GM21381 (cell line): ENCODE results near the gene POC5.
"Not testable (repeated sequence)": the region's sequence is repeated elsewhere in the genome, so short reads cannot be mapped to it uniquely, and the experiment has no call there.

Source experiments
- ATAC-seq: cut with Tn5 transposase; IDR thresholded peaks from one replicate; pipeline ENCODE4 v1.9.1; 2021; ENCODE audit warnings: mild to moderate bottlenecking, moderate library complexity; ENCODE audit not compliant: unreplicated experiment

The POC5 gene

DNA sequence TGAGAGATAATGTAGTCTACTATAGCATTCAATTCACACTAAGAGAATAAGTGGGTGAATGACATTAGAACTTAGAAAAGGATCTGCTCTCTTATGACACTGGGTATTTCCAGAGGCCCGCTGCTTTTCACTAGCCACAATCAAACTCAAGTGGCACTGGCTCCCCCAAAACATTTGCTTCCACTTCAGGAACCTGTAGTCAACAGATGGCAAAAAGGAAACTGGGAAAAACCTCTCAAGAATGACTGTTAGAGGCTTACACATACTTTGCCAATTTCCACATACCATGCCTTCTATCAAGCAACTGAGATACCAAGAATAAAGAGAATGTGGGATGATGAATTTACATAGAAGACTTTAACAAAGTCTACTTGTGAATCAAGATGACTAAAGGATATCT, 11.2 kb downstream of the POC5 start:
- no peak for ATAC-seq

DNA sequence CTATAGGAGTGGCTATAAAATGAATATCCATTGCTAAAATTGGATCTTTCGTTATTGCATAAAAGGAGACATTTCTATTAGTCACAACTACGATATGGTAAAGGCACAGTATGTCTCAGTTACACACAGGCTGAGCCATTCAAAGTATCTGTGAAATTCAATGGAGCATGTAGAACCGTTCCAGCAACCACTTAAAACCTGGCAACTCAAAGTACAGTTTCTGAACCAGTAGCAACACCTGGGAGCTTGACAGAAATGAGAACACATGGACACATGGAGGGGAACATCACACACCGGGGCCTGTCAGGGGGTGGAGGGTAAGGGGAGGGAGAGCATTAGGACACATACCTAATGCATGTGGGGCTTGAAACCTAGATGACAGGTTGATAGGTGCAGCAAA, 15.4 kb downstream of the POC5 start:
- no peak for ATAC-seq

DNA sequence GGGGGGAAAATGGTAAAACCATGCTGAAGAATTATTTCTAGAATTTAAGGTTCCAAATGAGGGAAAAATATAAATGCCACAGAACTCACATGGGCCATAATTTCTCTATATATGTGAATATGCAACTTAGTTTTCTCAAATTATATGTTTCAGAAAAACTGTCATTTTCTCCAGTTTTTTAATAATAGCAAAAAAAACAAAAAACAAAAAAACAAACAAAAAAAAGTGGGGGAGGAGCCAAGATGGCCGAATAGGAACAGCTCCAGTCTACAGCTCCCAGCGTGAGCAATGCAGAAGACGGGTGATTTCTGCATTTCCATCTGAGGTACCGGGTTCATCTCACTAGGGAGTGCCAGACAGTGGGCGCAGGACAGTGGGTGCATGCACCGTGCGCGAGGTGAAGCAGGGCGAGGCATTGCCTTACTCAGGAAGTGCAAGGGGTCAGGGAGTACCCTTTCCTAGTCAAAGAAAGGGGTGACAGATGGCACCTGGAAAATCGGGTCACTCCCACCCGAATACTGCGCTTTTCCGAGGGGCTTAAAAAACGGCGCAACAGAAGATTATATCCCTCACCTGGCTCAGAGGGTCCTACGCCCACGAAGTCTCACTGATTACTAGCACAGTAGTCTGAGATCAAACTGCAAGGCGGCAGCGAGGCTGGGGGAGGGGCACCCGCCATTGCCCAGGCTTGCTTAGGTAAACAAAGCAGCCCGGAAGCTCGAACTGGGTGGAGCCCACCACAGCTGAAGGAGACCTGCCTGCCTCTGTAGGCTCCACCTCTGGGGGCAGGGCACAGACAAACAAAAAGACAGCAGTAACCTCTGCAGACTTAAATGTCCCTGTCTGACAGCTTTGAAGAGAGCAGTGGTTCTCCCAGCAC, 21.5 kb downstream of the POC5 start:
- not testable (repeated sequence) for ATAC-seq

DNA sequence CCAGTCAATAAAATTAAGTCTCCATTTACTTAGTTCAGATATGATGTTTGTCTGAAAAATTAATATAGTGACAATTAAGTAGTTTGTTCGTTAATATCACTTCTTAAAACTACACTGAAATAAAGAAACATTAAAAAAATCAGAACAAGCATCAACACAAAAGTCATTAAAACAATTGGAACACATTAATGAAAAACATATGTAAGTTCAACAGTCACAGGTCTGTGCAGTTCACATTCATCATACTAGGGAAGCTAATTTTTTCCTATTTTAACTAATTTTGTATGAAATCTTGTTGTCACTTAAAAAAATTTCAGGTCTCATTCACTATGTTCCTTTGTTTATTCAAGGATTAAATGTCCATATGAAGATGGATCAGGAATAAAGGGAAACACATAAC, 22.5 kb downstream of the POC5 start:
- no peak for ATAC-seq

DNA sequence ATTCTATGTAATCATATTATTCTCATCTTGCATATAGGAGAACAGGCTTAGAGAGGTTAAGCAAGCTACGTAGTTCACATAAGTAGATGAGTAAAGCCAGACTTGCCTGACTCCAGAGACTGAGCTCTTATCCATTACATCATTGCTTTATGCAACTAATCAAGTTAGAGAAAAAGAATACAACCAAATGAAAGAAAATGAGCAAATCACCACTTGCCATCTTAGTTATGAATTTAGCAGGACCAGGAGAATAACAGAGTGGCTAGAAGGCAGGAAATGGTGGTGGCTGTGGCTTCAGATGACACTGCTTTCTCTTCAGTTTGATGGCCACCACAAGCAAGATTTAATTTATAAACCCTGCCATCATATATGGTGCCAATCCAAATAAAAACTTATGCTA, 26.6 kb downstream of the POC5 start:
- no peak for ATAC-seq

DNA sequence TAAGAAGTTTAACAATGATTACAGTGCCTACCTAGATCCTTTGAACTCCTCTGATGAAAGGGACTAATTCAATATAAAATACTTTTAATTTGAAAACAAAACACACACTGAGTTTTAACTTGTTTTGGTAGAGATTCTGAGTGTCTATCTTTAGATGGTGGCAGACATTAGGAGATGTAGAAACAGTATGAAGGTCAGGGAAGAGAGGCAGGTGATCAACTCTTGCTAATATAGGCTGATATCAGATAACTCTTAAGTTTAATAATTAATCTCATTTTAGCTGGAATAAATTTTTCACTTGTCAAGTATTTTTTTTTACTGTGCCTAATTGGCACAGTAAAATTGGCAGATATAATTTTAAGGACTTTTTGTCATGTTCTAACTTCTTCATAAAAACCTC, 30.8 kb downstream of the POC5 start:
- ATAC-seq, result no peak

DNA sequence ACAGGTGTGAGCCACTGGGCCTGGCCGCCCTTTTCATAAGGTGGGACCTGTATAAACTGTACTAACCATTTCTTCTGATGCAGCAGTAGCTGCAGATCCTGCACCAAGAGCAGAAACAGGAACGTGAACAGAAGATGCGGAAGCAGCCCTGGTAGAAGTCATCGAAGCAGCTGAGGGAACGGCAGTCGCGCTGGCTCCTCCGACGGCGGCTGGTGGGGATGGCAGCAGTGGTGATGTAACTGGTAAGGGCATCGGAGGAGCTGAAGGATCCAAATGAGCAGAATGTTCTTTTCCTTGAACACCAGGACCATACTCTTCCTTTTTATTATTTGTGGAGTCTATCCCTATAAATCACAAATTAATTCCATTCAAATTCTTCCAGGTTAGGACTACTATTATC, 32.1 kb downstream of the POC5 start:
- ATAC-seq, result no peak

DNA sequence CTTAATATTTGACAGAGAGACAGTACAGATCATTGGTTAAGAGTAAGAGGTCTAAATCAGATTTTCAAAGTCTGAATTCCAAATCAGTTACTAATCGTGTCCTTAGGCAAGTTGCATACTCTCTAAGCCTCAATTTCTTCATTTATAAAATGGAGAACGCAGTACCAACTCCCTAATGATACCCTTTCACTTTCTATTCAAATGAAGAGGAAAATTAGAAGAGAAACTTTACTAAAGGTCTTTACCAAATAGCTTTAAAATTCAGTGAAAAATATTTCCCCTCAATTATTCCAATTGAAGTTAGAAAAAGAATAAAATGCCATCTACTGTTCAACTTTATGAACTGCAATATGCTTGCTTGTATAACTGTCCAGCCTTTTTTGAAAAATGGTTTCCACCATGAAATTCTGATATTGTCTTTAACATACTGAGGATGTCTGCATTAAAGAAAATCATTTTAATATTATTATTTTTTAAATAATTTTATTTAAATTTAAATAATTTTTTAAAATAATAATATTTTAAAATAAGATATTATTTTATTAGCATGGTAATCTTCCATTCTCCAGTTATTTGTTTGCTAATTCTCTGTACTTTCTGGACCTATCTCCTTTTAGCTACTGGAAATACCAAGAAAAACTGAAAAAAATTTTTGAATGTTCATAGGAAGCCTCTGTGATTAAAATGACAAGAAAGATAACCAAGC, 36.0 kb downstream of the POC5 start:
- ATAC-seq, result no peak

DNA sequence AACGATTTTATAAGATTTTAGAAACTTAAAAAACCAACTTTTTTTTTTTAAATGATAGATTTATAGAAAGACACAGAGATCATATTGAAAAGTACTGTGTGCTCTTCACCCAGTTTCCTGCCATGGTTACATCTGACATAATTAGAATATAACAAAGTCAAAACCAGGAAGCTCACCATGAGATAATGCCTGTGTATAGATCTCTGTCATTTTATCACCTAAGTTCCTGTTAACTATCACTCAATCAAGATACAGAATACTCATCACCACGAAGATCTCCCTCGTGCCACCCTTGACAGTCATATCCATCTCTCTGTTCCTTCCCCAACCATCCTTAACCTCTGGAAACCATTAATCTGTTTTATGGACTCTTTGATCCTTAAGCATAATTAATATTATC, 39.1 kb downstream of the POC5 start:
- ATAC-seq, result no peak

DNA sequence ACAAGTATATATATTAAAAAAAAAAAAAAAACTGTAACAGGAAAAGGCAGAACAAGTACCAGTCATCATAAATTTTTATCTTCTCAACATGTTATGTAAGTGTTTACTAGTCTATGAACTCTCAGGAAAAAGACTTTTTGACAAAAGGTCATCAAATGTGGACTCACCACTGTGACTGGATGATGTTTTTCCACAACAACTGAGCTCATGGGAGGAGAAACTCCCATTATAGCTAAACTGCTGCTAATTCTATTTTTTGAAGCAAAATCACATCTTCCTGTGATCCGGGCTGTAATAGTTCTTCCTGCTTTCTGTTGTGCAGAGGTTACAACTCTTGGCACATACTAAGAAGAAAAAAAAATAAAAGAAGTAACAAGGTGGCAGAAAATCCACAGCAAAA, 39.6 kb downstream of the POC5 start:
- no peak for ATAC-seq

DNA sequence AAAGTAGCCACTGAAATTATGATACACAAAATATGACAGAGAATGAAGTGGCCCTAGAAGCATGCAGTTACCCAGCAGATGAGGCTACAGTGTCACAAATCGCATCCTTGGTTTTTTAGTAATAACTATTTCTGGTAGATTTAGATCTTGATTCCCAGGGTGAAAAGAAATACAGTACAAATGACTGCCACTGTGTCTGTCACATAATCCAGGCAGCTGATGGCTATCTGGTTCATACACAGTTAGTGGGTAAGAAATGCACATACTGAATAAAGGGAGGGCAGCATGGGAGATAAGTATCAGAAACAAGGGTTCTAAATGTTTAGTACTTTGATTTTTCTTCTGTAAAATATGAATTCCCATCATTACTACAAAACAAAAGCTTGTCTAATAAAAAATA, 41.5 kb downstream of the POC5 start:
- ATAC-seq, result no peak

DNA sequence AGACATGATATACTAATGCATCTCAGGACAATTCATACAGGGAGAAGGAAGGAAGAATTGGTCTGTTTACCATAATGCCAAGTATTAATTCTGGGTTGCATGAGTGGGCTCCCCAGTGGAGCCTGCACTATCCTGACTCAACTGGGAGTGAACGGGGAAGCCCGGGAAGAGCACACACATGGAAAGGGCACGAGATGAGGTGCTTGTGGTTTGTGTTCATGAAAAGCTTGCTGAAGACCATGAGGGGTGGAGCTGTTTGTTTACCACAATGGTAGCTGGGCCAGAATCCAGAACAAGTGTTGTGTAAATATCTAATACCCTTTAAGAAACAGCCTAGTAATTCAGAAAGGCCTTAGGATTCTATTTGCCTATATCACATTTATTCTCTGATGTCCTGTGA, 44.6 kb downstream of the POC5 start:
- ATAC-seq, result no peak

DNA sequence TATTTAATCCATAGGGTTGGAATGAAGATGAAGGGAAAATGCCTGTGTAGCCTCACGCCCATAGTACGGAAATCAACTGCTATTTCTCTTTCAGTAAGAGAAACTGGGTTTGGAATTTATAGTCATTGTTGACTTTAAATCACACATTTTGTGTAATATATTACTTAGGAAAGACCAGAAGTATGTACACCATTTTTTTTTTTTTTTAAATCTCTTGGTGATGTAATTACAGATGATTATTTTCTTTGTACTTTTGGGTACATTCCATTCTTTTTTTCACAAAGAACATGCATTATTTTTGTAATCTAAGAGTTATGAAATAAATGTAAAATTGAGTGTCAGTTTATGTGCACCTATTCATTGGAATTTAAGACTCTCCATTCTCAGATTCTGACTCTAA, 45.7 kb downstream of the POC5 start:
- no peak for ATAC-seq

DNA sequence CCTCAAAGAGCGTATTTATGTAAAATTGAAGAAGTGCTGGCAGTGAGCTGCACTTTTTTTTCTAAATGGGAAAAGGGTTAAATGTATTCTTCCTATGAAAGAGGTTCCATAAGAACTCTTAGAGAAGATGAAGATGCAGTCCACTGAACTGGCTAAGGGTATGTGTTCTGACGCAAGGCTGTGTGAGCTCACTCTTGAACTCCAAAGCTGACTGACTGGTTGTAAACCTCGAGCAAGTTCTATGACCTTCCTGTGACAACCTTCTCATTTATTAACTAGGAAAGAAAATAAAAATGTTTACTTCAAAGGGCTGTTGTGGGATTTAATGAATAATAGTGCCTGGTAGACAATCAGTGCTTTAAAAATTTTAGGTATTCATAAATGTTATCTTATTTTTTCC, 46.7 kb downstream of the POC5 start:
- no peak for ATAC-seq

DNA sequence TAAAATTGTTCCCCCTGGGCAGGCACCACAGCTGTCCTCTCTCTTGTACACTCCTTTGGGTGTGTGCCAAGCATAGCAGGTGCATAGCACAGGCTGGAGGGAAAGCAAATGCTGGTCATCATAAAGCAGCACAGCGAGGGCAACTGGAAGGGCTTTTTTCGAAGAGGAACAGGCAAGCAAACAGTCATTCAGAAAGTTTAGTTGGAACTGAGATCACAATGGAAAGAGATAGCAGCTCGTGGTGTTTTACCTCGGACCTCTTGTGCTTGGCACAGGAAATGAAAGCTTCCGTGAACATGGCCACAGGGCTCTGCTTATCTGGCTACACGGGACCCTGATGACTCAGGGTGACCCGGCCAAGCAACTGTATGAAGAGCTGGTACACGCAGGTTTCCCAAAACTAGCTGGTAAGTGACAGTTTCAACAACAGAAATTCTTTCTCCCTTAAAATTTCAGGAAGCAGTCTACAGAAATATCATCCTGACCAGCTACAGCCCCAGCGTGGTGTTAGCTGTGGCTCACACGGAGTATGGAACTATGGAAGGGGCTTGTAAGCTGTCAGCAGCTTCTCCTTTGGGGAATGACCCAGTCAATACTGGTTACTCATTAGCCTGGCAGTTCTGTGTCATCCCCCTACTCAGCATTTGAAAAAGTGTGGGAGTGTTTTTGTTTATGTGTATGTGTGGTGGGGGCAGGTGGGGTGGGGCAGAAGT, 48.1 kb downstream of the POC5 start:
- peak; percentile 92 for ATAC-seq

DNA sequence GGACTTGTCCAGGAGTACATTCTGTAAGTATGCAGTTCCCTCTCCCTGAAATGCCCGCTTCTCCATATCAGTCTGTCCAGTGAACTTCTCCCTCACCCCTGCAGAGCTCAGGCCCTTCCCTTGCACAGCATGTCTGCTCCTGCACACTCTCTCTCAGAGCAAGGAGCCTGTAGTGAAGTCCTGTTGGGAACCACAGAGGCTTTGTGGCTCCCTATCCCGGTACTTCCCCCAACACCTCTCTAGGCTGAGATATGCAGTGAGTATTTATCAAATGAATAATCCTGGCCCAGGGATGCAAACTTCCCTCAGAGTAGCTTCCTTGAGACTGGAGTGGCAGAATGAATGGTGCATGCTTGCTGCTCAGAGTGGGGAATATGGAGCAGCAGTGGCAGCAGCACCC, 48.8 kb downstream of the POC5 start:
- ATAC-seq, result no peak

DNA sequence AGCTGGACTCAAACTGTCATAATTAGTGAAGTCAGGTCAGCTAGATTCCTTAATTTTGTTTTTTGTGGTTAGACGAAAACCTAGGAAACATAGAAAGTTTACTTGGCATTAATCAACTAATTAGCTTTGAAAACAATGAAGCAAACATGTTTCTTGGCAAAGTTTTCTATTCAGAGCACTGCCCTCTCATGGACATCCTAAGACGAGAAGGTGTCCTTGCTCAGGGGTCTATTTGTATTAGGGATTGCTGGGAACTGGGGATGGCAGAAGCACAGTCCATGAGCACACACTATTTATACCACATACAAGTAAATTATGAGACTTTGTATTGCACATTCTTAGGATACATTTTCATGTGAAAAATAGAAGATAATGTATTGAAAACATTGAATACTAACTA, 49.7 kb downstream of the POC5 start:
- ATAC-seq, result no peak

DNA sequence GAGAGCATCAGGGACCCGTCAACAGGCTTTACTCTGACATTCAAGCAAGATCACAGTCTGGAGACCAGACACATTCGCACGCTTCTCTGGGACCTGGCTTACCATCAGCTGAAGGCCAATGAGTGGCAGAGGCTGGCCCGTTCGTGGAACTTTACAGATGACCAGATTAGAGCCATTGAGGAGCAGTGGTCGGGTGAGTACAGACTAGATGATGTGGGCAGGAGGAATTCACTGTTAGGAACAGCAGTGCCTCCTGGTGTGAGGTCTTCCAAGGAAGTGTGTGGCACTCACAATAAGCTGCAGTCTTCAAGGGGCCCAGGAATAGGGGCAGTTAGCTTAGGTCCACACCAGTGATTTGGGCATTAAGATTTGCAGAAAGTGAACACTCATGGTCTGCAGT, 50.4 kb downstream of the POC5 start:
- no peak for ATAC-seq

DNA sequence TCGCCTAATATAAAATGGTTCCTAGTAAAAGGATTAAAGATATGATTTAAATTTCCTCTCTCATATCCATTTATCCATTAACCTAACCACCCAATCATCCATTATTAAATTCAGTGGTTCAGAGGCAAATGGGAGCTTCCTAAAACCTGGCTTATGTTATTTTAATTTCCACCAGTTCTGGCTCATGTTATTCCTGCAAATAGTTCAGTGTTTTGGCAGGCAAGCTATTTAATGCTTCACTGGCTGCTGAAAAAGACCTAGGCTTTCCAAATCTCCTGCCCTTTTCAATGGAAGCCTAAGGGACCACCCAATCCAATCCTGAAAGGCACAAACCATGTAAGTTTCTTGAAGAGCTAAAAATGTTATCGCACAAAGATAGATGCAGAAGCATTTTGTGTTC, 52.3 kb downstream of the POC5 start:
- ATAC-seq, result no peak

DNA sequence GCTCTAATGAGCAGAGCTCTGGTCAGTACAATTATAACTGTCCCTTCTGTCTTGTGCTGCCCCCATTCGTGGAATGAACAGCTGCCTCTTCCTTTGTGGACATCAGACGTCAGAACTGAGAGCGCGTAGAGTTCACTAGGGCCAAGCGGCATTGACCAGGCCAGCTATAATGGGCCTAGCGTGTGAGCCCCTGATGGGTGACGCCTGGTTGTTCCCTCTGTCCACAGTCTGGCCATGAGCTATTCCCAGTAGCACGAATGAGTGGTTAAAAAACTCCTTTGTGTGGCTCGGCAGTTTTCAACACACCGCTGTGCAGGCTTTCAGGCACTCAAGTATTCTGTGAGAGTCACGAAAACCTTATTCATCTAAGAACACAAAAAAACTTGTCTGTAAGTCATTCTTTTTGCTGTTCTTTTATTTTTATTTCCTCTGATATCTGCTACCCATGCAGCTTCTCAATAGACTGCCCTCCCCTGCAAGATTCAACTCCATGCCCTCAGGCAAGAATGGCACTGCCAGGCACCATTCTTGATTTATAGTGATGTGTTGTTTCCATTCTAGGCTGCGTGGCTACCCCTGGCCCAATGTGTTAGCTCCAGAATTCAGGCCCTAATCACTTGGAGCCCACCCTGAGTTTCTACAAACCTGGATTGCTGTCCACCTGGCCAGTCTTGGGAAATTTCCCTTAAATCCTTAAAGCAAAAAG, 53.5 kb downstream of the POC5 start:
- no peak for ATAC-seq

DNA sequence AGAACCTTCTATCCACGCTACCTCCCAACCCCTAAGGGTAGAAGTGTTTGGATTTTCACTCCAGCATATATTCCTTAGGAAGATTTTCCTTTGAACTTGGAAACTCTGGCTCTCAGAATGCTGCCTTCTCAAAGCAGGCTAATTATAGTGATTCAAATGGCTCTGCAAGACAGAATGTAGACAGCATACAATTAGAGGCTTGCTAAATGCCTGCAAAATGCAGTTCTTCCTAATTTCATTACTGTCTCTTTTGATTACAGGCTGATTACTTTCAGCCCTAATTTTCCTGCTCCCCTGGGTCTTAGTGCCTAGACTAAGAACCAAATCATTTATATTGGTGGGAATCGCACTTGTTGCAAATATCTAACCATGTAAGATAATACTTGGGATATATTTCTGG, 55.2 kb downstream of the POC5 start:
- no peak for ATAC-seq
